GM23338 (cell line): ENCODE results near the gene MAP2K5. TPM values are rescaled to one million over a fixed set of nuclear protein-coding genes. Genes with fewer than 3 reads are reported as not detected.
A peak's percentile ranks its signal among the peaks of the same experiment; 100 is the strongest.

ENCODE experiments used
- ATAC-seq: fragments of 200-7000 bp; cut with Tn5 transposase; 3 replicates; pipeline ENCODE4 v1.9.1; 2020
- DNase-seq: peaks from one replicate; pipeline ENCODE4 v3.0.0-alpha.2; 2015; ENCODE audit warnings: low spot score
- H2AFZ ChIP-seq: fragments of 200-600 bp; sonication (generic); 2 replicates; pipeline ENCODE4 v1.8.0; 2016; ENCODE audit warnings: antibody characterized with exemption, mild to moderate bottlenecking, moderate library complexity
- H3F3A ChIP-seq: fragments of 200-600 bp; sonication (generic); replicated peaks from 2 replicates; pipeline ENCODE4 v1.8.0; 2017; ENCODE audit warnings: antibody characterized with exemption, mixed run types, low read depth
- H3K27ac ChIP-seq: fragments of 200-600 bp; sonication (generic); 2 replicates; pipeline ENCODE4 v1.6.1; 2016; ENCODE audit warnings: low read depth
- H3K27me3 ChIP-seq: fragments of 200-600 bp; sonication (generic); 2 replicates; pipeline ENCODE4 v1.8.0; 2016; ENCODE audit warnings: mild to moderate bottlenecking, mixed run types, moderate library complexity; ENCODE audit not compliant: insufficient read depth
- H3K36me3 ChIP-seq: fragments of 200-600 bp; sonication (generic); 2 replicates; pipeline ENCODE4 v1.8.0; 2016; ENCODE audit warnings: mild to moderate bottlenecking; ENCODE audit not compliant: insufficient read depth
- H3K4me1 ChIP-seq: fragments of 200-600 bp; sonication (generic); 2 replicates; pipeline ENCODE4 v1.8.0; 2016; ENCODE audit warnings: mild to moderate bottlenecking, moderate library complexity; ENCODE audit not compliant: insufficient read depth
- H3K4me2 ChIP-seq: fragments of 200-600 bp; sonication (generic); 2 replicates; pipeline ENCODE4 v1.7.1; 2017; ENCODE audit warnings: mixed run types
- H3K4me3 ChIP-seq: fragments of 200-600 bp; sonication (generic); 2 replicates; pipeline ENCODE4 v1.6.1; 2016; ENCODE audit warnings: mixed run types
- H3K79me2 ChIP-seq: fragments of 200-600 bp; sonication (generic); replicated peaks from 2 replicates; pipeline ENCODE4 v1.8.0; 2017; ENCODE audit warnings: mild to moderate bottlenecking; ENCODE audit not compliant: insufficient read depth
- H3K9me2 ChIP-seq: fragments of 200-600 bp; sonication (generic); 2 replicates; pipeline ENCODE4 v1.8.0; 2017; ENCODE audit not compliant: insufficient read depth
- H4K20me1 ChIP-seq: fragments of 200-600 bp; sonication (generic); replicated peaks from 2 replicates; pipeline ENCODE4 v1.8.0; 2017; ENCODE audit warnings: mild to moderate bottlenecking; ENCODE audit not compliant: insufficient read depth
- H3K27ac Mint-ChIP-seq: 2 replicates; pipeline ENCODE4 v1.8.0; 2020; ENCODE audit warnings: inconsistent platforms, mild to moderate bottlenecking, moderate library complexity, mixed read lengths
- H3K27me3 Mint-ChIP-seq: 3 replicates; pipeline ENCODE4 v1.8.0; 2022; ENCODE audit warnings: low read depth, mild to moderate bottlenecking, moderate library complexity, mixed read lengths, inconsistent platforms; ENCODE audit not compliant: insufficient read depth, poor library complexity
- H3K36me3 Mint-ChIP-seq: 3 replicates; pipeline ENCODE4 v1.8.0; 2021; ENCODE audit warnings: low read depth, mild to moderate bottlenecking, inconsistent platforms, moderate library complexity, mixed read lengths
- H3K4me1 Mint-ChIP-seq: 3 replicates; pipeline ENCODE4 v1.8.0; 2020; ENCODE audit warnings: mild to moderate bottlenecking, inconsistent platforms, mixed read lengths
- H3K4me3 Mint-ChIP-seq: 3 replicates; pipeline ENCODE4 v1.8.0; 2021; ENCODE audit warnings: moderate library complexity, mild to moderate bottlenecking, inconsistent platforms, mixed read lengths
- H3K9me3 Mint-ChIP-seq: 3 replicates; pipeline ENCODE4 v1.8.0; 2020; ENCODE audit warnings: moderate library complexity, mild to moderate bottlenecking, inconsistent platforms, mixed read lengths
- CREB1 ChIP-seq: fragments of 250-450 bp; sonication (Bioruptor Pico); IDR thresholded peaks from 2 replicates; pipeline ENCODE4 v1.5.0; 2020; ENCODE audit warnings: low read depth, mild to moderate bottlenecking, moderate library complexity
- EZH2 ChIP-seq: fragments of 200-600 bp; sonication (generic); IDR thresholded peaks from one replicate; pipeline ENCODE4 v1.8.0; 2017; ENCODE audit warnings: antibody characterized with exemption, mild to moderate bottlenecking, low read depth; ENCODE audit not compliant: unreplicated experiment
- EZH2phosphoT487 ChIP-seq: fragments of 200-600 bp; sonication (generic); IDR thresholded peaks from one replicate; pipeline ENCODE4 v1.8.1; 2018; ENCODE audit warnings: antibody characterized with exemption; ENCODE audit not compliant: unreplicated experiment
- ZNF114 ChIP-seq: fragments of 250-450 bp; sonication (Bioruptor Pico); IDR thresholded peaks from 2 replicates; pipeline ENCODE4 v1.5.0; 2020; ENCODE audit warnings: mild to moderate bottlenecking, moderate library complexity
- polyA plus RNA-seq: library from polyadenylated mRNA; unstranded; fragments of >200 nt; fragmentation: Nextera tagmentation; extraction: Ambion mirVana; gene quantifications from 2 replicates; pipeline ENCODE4 v1.2.1, GENCODE V29; 2016
- total RNA-seq: library from RNA; depleted of rRNA; stranded (reverse); fragments of >200 nt; shearing (Covaris generic); gene quantifications from 2 replicates; pipeline ENCODE4 v1.2.3, GENCODE V29; 2014
- TF ChIP-seq, protein P1 (sequence below): fragments of 250-450 bp; sonication (Bioruptor Pico); IDR thresholded peaks from 2 replicates; pipeline ENCODE4 v1.5.0; 2020; ENCODE audit warnings: mild to moderate bottlenecking, moderate library complexity

MAP2K5 gene
- total and polyA plus RNA-seq, 2 experiments from 2014 or later = 6.5 to 13.6 TPM

DNA sequence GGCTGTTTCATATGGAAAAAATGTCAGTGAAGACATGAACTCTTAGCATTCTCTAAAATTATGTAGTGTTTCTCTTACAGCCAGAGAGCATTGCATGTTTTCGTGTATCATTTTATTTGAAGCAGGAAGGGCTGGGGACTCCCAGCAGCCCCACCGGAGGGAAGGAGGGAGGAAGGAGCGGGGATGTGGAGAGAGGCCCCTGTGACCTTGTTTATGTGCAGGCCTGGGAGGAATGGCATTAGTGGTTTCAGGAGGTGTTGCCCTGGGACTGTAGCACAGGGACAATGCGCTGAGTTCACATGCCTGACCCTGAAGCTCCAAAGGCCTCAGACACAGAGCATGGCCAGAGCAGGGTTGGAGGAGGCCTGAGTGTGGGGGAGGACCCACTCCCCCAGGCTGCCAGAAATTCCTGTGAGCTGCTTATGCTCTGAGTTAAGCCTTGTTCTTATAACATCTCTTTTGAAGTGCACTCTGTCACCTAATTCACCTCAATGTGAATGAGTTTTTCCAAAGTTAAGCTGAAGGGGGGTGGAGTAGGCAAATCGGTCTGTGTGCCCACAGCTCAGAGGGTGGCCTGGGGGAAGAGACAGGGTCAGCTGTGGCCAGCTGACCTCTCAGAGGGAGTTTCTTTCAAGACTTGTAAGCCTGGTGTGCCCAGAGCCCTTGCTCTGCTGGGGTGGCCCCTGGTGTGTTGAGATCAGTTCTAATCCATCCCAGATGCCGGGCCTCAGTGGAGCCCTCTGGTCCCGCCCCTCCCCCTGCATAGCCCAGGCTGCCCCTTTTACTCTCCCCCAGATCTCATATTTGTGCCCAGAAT lies 301.3 kb downstream of the MAP2K5 start:
- DNase-seq = no peak
- H3K4me3 ChIP-seq = no peak overlapping the region
- no peak for TF ChIP-seq EZH2
- no peak for TF ChIP-seq EZH2phosphoT487
- TF ChIP-seq, protein P1, sequence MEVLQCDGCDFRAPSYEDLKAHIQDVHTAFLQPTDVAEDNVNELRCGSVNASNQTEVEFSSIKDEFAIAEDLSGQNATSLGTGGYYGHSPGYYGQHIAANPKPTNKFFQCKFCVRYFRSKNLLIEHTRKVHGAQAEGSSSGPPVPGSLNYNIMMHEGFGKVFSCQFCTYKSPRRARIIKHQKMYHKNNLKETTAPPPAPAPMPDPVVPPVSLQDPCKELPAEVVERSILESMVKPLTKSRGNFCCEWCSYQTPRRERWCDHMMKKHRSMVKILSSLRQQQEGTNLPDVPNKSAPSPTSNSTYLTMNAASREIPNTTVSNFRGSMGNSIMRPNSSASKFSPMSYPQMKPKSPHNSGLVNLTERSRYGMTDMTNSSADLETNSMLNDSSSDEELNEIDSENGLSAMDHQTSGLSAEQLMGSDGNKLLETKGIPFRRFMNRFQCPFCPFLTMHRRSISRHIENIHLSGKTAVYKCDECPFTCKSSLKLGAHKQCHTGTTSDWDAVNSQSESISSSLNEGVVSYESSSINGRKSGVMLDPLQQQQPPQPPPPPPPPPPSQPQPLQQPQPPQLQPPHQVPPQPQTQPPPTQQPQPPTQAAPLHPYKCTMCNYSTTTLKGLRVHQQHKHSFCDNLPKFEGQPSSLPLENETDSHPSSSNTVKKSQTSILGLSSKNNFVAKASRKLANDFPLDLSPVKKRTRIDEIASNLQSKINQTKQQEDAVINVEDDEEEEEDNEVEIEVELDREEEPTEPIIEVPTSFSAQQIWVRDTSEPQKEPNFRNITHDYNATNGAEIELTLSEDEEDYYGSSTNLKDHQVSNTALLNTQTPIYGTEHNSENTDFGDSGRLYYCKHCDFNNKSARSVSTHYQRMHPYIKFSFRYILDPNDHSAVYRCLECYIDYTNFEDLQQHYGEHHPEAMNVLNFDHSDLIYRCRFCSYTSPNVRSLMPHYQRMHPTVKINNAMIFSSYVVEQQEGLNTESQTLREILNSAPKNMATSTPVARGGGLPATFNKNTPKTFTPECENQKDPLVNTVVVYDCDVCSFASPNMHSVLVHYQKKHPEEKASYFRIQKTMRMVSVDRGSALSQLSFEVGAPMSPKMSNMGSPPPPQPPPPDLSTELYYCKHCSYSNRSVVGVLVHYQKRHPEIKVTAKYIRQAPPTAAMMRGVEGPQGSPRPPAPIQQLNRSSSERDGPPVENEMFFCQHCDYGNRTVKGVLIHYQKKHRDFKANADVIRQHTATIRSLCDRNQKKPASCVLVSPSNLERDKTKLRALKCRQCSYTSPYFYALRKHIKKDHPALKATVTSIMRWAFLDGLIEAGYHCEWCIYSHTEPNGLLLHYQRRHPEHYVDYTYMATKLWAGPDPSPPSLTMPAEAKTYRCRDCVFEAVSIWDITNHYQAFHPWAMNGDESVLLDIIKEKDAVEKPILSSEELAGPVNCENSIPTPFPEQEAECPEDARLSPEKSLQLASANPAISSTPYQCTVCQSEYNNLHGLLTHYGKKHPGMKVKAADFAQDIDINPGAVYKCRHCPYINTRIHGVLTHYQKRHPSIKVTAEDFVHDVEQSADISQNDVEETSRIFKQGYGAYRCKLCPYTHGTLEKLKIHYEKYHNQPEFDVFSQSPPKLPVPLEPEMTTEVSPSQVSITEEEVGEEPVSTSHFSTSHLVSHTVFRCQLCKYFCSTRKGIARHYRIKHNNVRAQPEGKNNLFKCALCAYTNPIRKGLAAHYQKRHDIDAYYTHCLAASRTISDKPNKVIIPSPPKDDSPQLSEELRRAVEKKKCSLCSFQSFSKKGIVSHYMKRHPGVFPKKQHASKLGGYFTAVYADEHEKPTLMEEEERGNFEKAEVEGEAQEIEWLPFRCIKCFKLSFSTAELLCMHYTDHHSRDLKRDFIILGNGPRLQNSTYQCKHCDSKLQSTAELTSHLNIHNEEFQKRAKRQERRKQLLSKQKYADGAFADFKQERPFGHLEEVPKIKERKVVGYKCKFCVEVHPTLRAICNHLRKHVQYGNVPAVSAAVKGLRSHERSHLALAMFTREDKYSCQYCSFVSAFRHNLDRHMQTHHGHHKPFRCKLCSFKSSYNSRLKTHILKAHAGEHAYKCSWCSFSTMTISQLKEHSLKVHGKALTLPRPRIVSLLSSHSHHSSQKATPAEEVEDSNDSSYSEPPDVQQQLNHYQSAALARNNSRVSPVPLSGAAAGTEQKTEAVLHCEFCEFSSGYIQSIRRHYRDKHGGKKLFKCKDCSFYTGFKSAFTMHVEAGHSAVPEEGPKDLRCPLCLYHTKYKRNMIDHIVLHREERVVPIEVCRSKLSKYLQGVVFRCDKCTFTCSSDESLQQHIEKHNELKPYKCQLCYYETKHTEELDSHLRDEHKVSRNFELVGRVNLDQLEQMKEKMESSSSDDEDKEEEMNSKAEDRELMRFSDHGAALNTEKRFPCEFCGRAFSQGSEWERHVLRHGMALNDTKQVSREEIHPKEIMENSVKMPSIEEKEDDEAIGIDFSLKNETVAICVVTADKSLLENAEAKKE (CRISPR knock-in tag) = no peak
- no peak for TF ChIP-seq CREB1 (CRISPR knock-in tag)
- no peak for TF ChIP-seq ZNF114 (CRISPR knock-in tag)
- no peaks in the 10 kb centered on the region for H3K9me2 ChIP-seq
- peak overlapping the region; percentile 64 for H2AFZ ChIP-seq
- Mint-ChIP-seq H3K27me3 (peaks cover 29% of the 10 kb centered on the region), H3K36me3 (no peaks in the 10 kb centered on the region; the same call in 2 of the 3 replicates), H3K27ac (peak overlapping the region; percentile 2; the same call in 1 of the 2 replicates), H3K4me1 (peaks cover 39% of the 10 kb centered on the region), H3K9me3 (peaks cover 3% of the 10 kb centered on the region; the same call in 2 of the 3 replicates), H3K4me3 (no peak overlapping the region; the same call in 2 of the 3 replicates)
- no peak overlapping the region for H3K27ac ChIP-seq
- H4K20me1 ChIP-seq = no peaks in the 10 kb centered on the region
- H3F3A ChIP-seq = no peaks in the 10 kb centered on the region
- peaks cover 24% of the 10 kb centered on the region for H3K4me1 ChIP-seq
- H3K27me3 ChIP-seq = peaks cover 21% of the 10 kb centered on the region
- ATAC-seq = no peak; the same call in 2 of the 3 replicates
- H3K79me2 ChIP-seq = no peaks in the 10 kb centered on the region
- H3K36me3 ChIP-seq = no peaks in the 10 kb centered on the region
- peak overlapping the region; percentile 32; the same call in 1 of the 2 replicates for H3K4me2 ChIP-seq
